Transverse colon (tissue), 4 donors: ENCODE measurements around the gene C16orf96. TPM values are rescaled to one million over a fixed set of nuclear protein-coding genes. Genes with fewer than 3 reads are reported as not detected.
A peak's percentile ranks its signal among the peaks of the same experiment; 100 is the strongest.

Experiments
- DNase-seq: peaks from one replicate; pipeline ENCODE4 v3.0.0-alpha.2; 2019
- H3K27ac ChIP-seq, 4 donors: fragments of 200-600 bp; sonication (generic); 2 replicates each; pipeline ENCODE4 v1.5.1; 2016 to 2018; ENCODE audit warnings: inconsistent platforms in 4 of 4
- H3K27me3 ChIP-seq: fragments of 200-600 bp; sonication (generic); 2 replicates; pipeline ENCODE4 v1.5.1; 2017; ENCODE audit warnings: inconsistent platforms
- H3K36me3 ChIP-seq, 4 donors: fragments of 200-600 bp; sonication (generic); 2 replicates each; pipeline ENCODE4 v1.5.1; 2017 to 2019; ENCODE audit warnings: inconsistent platforms in 4 of 4
- H3K4me1 ChIP-seq, 4 donors: fragments of 200-600 bp; sonication (generic); 2 replicates each; pipeline ENCODE4 v1.5.1; 2017 to 2020; ENCODE audit warnings: inconsistent platforms in 4 of 4
- H3K4me3 ChIP-seq, 4 donors: fragments of 200-600 bp; sonication (generic); 1 replicate in 1 of 4; 2 replicates in 3 of 4; pipeline versions ENCODE4 v1.5.1 to v1.6.1; 2017 to 2019; ENCODE audit warnings: inconsistent platforms in 4 of 4
- H3K9me3 ChIP-seq, 2 donors: fragments of 200-600 bp; sonication (generic); 2 replicates each; pipeline ENCODE4 v1.5.1; 2017 to 2019; ENCODE audit warnings: inconsistent platforms in 2 of 2
- EP300 ChIP-seq: sonication (generic); formaldehyde crosslinking; IDR thresholded peaks from one replicate; pipeline ENCODE4 v1.6.1; 2017; ENCODE audit warnings: antibody characterized with exemption, low read depth
- POLR2A ChIP-seq: fragments of 450-650 bp; IDR thresholded peaks from one replicate; pipeline ENCODE4 v1.6.1; 2016; ENCODE audit warnings: antibody characterized with exemption, mild to moderate bottlenecking, moderate library complexity
- POLR2AphosphoS5 ChIP-seq, 3 donors: sonication (generic); formaldehyde crosslinking; IDR thresholded peaks; one replicate each; pipeline ENCODE4 v1.6.1; 2016; ENCODE audit warnings: antibody characterized with exemption in 3 of 3
- WGBS, 2 donors: methylation state at CpG; one replicate each; pipeline ENCODE4 v1.1.5; 2018; ENCODE audit warnings: low coverage in 1 of 2; 5-methylcytosine and 5-hydroxymethylcytosine counted together
- in situ Hi-C, 4 donors: fragments of 200-750 bp; cut with MboI; loops; one replicate each; pipeline versions ENCODE4 v1.15.0 to v1.15.1; 2017; ENCODE audit warnings: low sequenced_read_pairs in 3 of 4, low pct_ligation_motif_present in 1 of 4, low pct_unique_long_range_greater_than_20kb in 1 of 4
- intact Hi-C: fragments of 100-400 bp; cut with DNase I; formaldehyde crosslinking; loops from one replicate; pipeline ENCODE4 v1.15.1; 2023; ENCODE audit warnings: low total_unique reads
- total RNA-seq, 4 donors: library from RNA; depleted of rRNA; stranded (reverse); fragments of >200 nt; gene quantifications; one replicate each; pipeline ENCODE4 v1.1.0, GENCODE V29; 2016
- TF ChIP-seq, protein P1 (sequence below), 5 experiments: fragments of 200-600 bp in 3 of 5; fragments of 450-650 bp in 2 of 5; sonication (generic) in 3 of 5; IDR thresholded peaks; 1 replicate in 2 of 5; 2 replicates in 3 of 5; pipeline ENCODE4 v1.5.1; 2016 to 2017; ENCODE audit warnings: antibody characterized with exemption in 5 of 5, inconsistent platforms in 3 of 5, mild to moderate bottlenecking in 2 of 5, moderate library complexity in 1 of 5

C16orf96 gene
- total RNA-seq, 4 donors from 2014 or later: not detected

DNA sequence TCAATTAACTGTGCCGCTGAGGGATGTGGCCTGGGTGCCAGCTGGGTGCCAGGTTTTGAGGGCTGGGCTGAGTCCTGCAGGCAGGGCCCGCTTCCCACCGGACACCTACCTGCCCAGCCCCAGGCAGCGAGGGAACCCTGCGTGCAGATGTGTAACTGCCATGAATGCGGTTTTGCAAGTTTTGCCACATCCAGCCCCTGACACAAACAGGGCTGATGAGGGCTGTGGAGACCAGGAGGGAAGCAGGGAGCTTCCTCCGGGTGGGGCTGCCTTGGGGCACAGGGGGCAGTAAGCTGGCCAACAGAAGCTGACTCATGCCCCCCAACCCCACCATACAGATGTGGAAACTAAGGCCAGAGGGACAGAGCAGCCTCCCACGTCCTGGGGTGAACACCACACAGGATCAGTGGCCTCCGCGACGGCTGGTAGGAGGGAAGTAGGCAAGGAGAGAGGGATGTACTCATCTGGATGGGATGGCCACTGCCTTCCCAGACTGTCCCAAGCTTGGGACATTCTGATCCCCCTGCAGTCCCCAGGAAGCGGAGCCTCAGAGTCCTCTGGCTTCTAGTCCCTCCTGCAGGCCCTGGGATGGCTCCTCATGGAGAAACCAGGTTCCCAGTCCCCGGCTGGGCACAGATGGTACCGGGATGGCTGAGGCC lies 57.0 kb downstream of the C16orf96 start:
- 50% methylated on average over 14 of the region's 14 CpGs; no CpG with 5 or more reads in 1 of the 2 donors for WGBS, 2 donors
- H3K4me1 ChIP-seq: peaks cover 22 to 53% (median 49%) of the 10 kb centered on the region in 4 donors
- H3K27ac ChIP-seq: peak overlapping the region; percentile 91 to 99 (median 98)
- TF ChIP-seq, protein P1, sequence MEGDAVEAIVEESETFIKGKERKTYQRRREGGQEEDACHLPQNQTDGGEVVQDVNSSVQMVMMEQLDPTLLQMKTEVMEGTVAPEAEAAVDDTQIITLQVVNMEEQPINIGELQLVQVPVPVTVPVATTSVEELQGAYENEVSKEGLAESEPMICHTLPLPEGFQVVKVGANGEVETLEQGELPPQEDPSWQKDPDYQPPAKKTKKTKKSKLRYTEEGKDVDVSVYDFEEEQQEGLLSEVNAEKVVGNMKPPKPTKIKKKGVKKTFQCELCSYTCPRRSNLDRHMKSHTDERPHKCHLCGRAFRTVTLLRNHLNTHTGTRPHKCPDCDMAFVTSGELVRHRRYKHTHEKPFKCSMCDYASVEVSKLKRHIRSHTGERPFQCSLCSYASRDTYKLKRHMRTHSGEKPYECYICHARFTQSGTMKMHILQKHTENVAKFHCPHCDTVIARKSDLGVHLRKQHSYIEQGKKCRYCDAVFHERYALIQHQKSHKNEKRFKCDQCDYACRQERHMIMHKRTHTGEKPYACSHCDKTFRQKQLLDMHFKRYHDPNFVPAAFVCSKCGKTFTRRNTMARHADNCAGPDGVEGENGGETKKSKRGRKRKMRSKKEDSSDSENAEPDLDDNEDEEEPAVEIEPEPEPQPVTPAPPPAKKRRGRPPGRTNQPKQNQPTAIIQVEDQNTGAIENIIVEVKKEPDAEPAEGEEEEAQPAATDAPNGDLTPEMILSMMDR (IDR thresholded peaks at IDR 0.05): no peak
- TF ChIP-seq POLR2AphosphoS5 (IDR thresholded peaks at IDR 0.05) (no peak), EP300 (no peak), POLR2A (no peak)
- in situ Hi-C loops: no loop called here
- H3K27me3 ChIP-seq: no peaks in the 10 kb centered on the region
- peak overlapping the region; percentile 78 to 96 (median 87) for H3K4me3 ChIP-seq
- intact Hi-C loops: no loop called here
- no peak for DNase-seq
- H3K9me3 ChIP-seq: no peaks in the 10 kb centered on the region
- H3K36me3 ChIP-seq: peaks cover 0 to 10% (median 0%) of the 10 kb centered on the region in 4 donors

GRCh38 chr16:4613636-4614570 lies 57.8 kb downstream of the C16orf96 start:
- Histone ChIP-seq H3K9me3 (no peaks in the 10 kb centered on the region), H3K4me1 (peaks cover 24 to 60% (median 50%) of the 10 kb centered on the region in 4 donors), H3K36me3 (peaks cover 0 to 2% (median 0%) of the 10 kb centered on the region in 4 donors), H3K4me3 (peak overlapping the region; percentile 78 to 96 (median 87)), H3K27me3 (no peaks in the 10 kb centered on the region), H3K27ac (peak overlapping the region; percentile 91 to 99 (median 98))
- peak; percentile 28 for DNase-seq
- in situ Hi-C loops (no loop called here), intact Hi-C loops (no loop called here)
- WGBS, 2 donors: 1% methylated on average over 65 of the region's 92 CpGs; no CpG with 5 or more reads in 1 of the 2 donors
- TF ChIP-seq EP300 (no peak), POLR2AphosphoS5 (IDR thresholded peaks at IDR 0.05) (no peak), POLR2A (no peak)
- TF ChIP-seq, protein P1 (IDR thresholded peaks at IDR 0.05): no peak

DNA sequence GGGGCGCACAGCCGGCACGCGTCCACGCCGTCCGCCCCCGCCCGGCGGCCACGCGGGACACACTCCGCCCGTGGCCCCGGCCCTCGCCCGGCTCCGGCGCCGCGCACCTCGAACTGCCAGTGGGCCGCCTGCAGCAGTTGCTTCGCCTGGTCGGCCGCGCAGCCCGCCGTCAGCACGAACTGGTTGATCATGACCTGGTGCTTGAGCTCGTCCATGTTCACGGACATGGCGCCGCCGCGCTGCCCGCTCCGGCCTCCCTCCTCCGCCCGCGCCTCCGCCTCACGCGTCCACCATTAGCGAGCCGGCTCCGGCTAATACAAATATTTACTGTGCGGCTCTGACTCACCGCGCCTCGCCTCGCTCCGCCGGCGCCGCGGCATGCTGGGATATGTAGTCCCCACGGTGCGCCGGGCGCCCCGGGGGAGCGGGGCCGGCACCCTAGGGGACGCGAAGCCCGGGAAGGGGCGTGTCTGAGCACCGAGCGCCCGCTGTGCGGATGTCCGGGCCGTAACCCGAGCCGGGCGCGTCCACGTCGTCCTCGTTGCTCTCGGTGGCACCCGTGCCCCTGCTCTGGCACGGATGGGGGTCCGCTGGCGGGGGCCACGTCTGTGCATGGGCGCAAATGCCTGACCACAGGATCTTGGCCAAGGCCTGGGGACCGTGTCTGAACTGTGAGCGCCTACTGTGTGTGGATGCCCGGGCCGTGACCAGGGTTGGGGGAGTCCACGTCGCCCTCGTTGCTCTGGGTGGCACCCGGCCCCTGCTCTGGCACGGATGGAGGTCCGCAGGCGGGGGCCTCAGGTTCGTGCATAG lies 58.6 kb downstream of the C16orf96 start, which contains the start of gene UBALD1:
Gene UBALD1, minus strand, starts transcription at position 318 of the 813 bp plus-strand sequence. Its CDS starts 91 bp downstream, at position 227.
- Histone ChIP-seq H3K4me3 (peak within 1 kb of the TSS; percentile 78 to 96 (median 87)), H3K4me1 (peaks cover 25 to 64% (median 50%) of the 10 kb centered on the region in 4 donors), H3K27ac (peak within 1 kb of the TSS; percentile 91 to 99 (median 98)), H3K27me3 (no peaks in the 10 kb centered on the region), H3K36me3 (no peaks in the 10 kb centered on the region), H3K9me3 (no peaks in the 10 kb centered on the region)
- peak; percentile 91 for DNase-seq
- in situ Hi-C loops: no loop called here
- WGBS, 2 donors: 17% methylated on average over 54 of the region's 100 CpGs; no CpG with 5 or more reads in 1 of the 2 donors
- intact Hi-C loops: no loop called here
- TF ChIP-seq POLR2AphosphoS5 (IDR thresholded peaks at IDR 0.05): peak; percentile 98 to 99 (median 99)
- TF ChIP-seq, protein P1 (IDR thresholded peaks at IDR 0.05): no peak
- peak; percentile 94 for TF ChIP-seq POLR2A
- TF ChIP-seq EP300: no peak
